Esophagus muscularis mucosa (tissue), 4 donors: ENCODE data around the gene CACNG7. TPM values are rescaled to one million over a fixed set of nuclear protein-coding genes. Genes with fewer than 3 reads are reported as not detected.

ENCODE experiments used
- DNase-seq: peaks from one replicate; pipeline ENCODE4 v3.0.0-alpha.2; 2017; ENCODE audit errors: extremely low spot score
- H3K27ac ChIP-seq, 4 donors: fragments of 200-600 bp; sonication (generic); replicated peaks in 1 of 4; 1 replicate in 3 of 4; 2 replicates in 1 of 4; pipeline ENCODE4 v1.5.1; 2016 to 2019; ENCODE audit warnings: mild to moderate bottlenecking in 1 of 4
- H3K27me3 ChIP-seq, 4 donors: fragments of 200-600 bp; sonication (generic); one replicate each; pipeline versions ENCODE4 v1.5.1 to v1.6.0; 2016 to 2019
- H3K36me3 ChIP-seq, 4 donors: fragments of 200-600 bp; sonication (generic); one replicate each; pipeline ENCODE4 v1.5.1; 2016 to 2019
- H3K4me1 ChIP-seq, 4 donors: fragments of 200-600 bp; sonication (generic); one replicate each; pipeline ENCODE4 v1.5.1; 2016 to 2019
- H3K4me3 ChIP-seq, 4 donors: fragments of 200-600 bp; sonication (generic); 1 replicate in 2 of 4; 2 replicates in 2 of 4; pipeline ENCODE4 v1.5.1; 2016 to 2019; ENCODE audit warnings: mild to moderate bottlenecking in 4 of 4, moderate library complexity in 1 of 4
- H3K9me3 ChIP-seq, 4 donors: fragments of 200-600 bp; sonication (generic); 1 replicate in 3 of 4; 2 replicates in 1 of 4; pipeline ENCODE4 v1.5.1; 2016 to 2019
- EP300 ChIP-seq: sonication (generic); formaldehyde crosslinking; IDR thresholded peaks from one replicate; pipeline ENCODE4 v1.6.1; 2017; ENCODE audit warnings: antibody characterized with exemption
- POLR2A ChIP-seq: fragments of 450-650 bp; IDR thresholded peaks from one replicate; pipeline ENCODE4 v1.6.1; 2017; ENCODE audit warnings: antibody characterized with exemption, moderate library complexity, mild to moderate bottlenecking, low read depth
- POLR2AphosphoS5 ChIP-seq, 2 donors: sonication (generic); formaldehyde crosslinking; IDR thresholded peaks; one replicate each; pipeline ENCODE4 v1.6.1; 2017; ENCODE audit warnings: antibody characterized with exemption in 2 of 2
- WGBS: methylation state at CpG from one replicate; pipeline ENCODE4 v1.1.5; 2018; 5-methylcytosine and 5-hydroxymethylcytosine counted together
- intact Hi-C: fragments of 100-400 bp; cut with DNase I; formaldehyde crosslinking; loops from one replicate; pipeline ENCODE4 v1.15.1; 2023
- total RNA-seq, 4 donors: library from RNA; depleted of rRNA; stranded (reverse); fragments of >200 nt; gene quantifications; one replicate each; pipeline versions ENCODE4 v1.1.0 to v1.2.1, GENCODE V29; 2016
- TF ChIP-seq, protein P1 (sequence below), 3 experiments: fragments of 200-600 bp in 2 of 3; fragments of 450-650 bp in 1 of 3; sonication (generic) in 2 of 3; IDR thresholded peaks; one replicate each; pipeline ENCODE4 v1.5.1; 2017 to 2019; ENCODE audit warnings: antibody characterized with exemption in 3 of 3, mild to moderate bottlenecking in 2 of 3, moderate library complexity in 1 of 3

The CACNG7 gene
- total RNA-seq, 4 donors from 2014 or later, result under 0.01 to 1.2 TPM; not detected in 2

DNA sequence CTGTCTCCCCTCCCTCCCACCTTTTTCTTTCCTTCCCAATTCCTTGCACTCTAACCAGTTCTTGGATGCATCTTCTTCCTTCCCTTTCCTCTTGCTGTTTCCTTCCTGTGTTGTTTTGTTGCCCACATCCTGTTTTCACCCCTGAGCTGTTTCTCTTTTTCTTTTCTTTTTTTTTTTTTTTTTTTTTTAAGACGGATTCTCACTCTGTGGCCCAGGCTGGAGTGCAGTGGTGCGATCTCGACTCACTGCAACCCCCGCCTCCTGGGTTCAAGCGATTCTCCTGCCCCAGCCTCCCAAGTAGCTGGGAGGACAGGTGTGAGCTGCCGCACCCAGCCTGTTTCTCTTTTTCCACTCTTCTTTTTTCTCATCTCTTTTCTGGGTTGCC is 34.5 kb upstream of the CACNG7 start:
- H3K9me3 ChIP-seq, result no peaks in the 10 kb centered on the region
- H3K4me3 ChIP-seq, result no peak overlapping the region
- TF ChIP-seq EP300 (no peak), POLR2AphosphoS5 (IDR thresholded peaks at IDR 0.05) (no peak), POLR2A (no peak)
- TF ChIP-seq, protein P1, sequence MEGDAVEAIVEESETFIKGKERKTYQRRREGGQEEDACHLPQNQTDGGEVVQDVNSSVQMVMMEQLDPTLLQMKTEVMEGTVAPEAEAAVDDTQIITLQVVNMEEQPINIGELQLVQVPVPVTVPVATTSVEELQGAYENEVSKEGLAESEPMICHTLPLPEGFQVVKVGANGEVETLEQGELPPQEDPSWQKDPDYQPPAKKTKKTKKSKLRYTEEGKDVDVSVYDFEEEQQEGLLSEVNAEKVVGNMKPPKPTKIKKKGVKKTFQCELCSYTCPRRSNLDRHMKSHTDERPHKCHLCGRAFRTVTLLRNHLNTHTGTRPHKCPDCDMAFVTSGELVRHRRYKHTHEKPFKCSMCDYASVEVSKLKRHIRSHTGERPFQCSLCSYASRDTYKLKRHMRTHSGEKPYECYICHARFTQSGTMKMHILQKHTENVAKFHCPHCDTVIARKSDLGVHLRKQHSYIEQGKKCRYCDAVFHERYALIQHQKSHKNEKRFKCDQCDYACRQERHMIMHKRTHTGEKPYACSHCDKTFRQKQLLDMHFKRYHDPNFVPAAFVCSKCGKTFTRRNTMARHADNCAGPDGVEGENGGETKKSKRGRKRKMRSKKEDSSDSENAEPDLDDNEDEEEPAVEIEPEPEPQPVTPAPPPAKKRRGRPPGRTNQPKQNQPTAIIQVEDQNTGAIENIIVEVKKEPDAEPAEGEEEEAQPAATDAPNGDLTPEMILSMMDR (IDR thresholded peaks at IDR 0.05), result no peak
- intact Hi-C loops, result loop anchor here (10.0 kb wide), 1 partner anchor 230 kb away; the partner anchor contains the start of genes NDUFA3 and OSCAR
- no peak for DNase-seq
- H3K27me3 ChIP-seq, result peaks cover 0 to 11% (median 0%) of the 10 kb centered on the region in 4 donors
- H3K27ac ChIP-seq, result peak overlapping the region in 1 of 4 donors; percentile 27
- WGBS, result 60% methylated on average over 6 of the region's 6 CpGs
- peaks cover 30 to 88% (median 75%) of the 10 kb centered on the region in 4 donors for H3K4me1 ChIP-seq
- H3K36me3 ChIP-seq, result peaks cover 17 to 64% (median 53%) of the 10 kb centered on the region in 4 donors

DNA sequence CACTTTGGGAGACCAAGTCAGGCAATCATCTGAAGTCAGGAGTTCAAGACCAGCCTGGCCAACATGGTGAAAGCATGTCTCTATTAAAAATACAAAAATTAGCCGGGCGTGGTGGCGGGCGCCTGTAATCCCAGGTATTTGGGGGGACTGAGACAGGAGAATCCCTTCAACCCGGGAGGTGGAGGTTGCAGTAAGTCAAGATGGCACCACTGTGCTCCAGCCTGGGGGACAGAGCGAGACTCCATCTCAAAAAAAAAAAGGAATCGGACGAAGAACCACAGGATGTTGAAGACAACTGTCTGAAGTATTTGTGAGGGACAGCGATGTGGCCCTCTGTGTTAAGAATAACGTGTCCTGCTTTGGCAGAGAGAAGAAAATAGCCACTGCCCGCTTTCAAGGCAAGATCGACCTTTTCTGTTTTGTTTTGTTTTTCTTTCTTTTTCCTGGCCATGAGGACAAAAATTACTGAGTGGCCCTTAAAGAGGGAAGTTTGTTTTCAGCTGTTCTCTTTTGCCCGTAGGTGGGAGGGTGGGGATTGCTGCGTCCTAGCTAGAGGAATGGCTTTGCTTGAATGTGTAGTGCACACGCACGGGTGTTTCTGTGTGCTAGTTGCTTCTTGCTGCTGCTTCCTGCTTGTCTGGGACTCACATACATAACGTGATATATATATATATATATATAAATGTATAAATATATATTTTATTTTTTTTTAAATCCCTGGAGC is 33.3 kb upstream of the CACNG7 start:
- Histone ChIP-seq H3K9me3 (no peaks in the 10 kb centered on the region), H3K4me3 (no peak overlapping the region), H3K4me1 (peaks cover 26 to 80% (median 67%) of the 10 kb centered on the region in 4 donors), H3K36me3 (peaks cover 17 to 60% (median 48%) of the 10 kb centered on the region in 4 donors), H3K27me3 (peaks cover 0 to 15% (median 1%) of the 10 kb centered on the region in 4 donors), H3K27ac (peak overlapping the region in 1 of 4 donors; percentile 30)
- 74% methylated on average over 17 of the region's 17 CpGs for WGBS
- no peak for DNase-seq
- intact Hi-C loops, result loop anchor here (10.0 kb wide), 1 partner anchor 229 kb away; the partner anchor contains the start of genes NDUFA3 and OSCAR
- TF ChIP-seq, protein P1 (IDR thresholded peaks at IDR 0.05), result no peak
- TF ChIP-seq POLR2A, result no peak
- TF ChIP-seq POLR2AphosphoS5 (IDR thresholded peaks at IDR 0.05), result no peak
- no peak for TF ChIP-seq EP300

DNA sequence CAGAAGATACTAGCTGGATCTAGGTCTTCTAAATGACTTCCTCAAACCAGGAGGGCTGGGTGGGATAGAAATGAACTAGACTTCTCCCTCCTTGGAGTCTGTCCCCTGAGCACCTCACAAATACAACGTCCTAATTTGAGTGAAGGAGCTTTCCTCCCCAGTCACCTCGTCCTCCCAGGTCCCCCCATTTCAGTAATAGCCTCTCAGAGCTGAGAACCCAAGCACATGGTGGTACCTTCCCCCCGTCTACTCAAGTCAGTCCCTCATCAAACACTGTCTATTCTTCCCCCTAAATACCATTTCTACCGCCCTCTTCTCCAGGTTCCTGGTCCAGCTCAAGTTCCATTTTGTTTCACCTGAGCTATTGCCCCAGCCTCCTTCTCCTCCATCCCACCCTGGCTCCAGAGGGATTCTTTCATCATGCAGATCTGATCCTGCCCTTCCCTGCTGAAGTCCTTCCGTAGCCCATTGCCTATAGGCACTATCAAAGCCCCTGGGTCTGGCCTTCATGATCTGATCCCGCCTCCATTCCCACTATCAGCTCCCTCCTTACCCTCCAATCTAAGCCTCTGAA is 32.3 kb upstream of the CACNG7 start:
- intact Hi-C loops, result loop anchor here (10.0 kb wide), 1 partner anchor 228 kb away; the partner anchor contains the start of genes NDUFA3 and OSCAR
- Histone ChIP-seq H3K9me3 (no peaks in the 10 kb centered on the region), H3K27me3 (peaks cover 0 to 23% (median 4%) of the 10 kb centered on the region in 4 donors), H3K27ac (no peak overlapping the region), H3K4me1 (peaks cover 26 to 78% (median 64%) of the 10 kb centered on the region in 4 donors), H3K36me3 (peaks cover 17 to 51% (median 42%) of the 10 kb centered on the region in 4 donors), H3K4me3 (no peak overlapping the region)
- DNase-seq, result no peak
- TF ChIP-seq, protein P1 (IDR thresholded peaks at IDR 0.05), result no peak
- no peak for TF ChIP-seq POLR2A
- no peak for TF ChIP-seq POLR2AphosphoS5 (IDR thresholded peaks at IDR 0.05)
- 78% methylated on average over 5 of the region's 6 CpGs for WGBS

DNA sequence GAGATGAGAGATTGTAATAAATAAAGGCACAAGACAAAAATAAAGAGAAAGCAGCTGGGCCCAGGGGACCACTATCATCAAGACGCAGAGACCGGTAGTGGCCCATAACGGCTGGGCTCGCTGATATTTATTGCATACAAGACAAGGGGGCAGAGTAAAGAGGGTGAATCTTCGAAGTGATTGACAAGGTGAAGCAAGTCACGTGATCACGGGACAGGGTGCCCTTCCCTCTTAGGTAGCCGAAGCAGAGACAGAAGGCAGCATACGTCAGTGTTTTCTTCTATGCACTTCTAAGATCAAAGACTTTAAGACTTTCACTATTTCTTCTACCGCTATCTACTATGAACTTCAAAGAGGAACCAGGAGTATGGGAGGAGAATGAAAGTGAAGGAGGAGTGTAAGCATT is 31.7 kb upstream of the CACNG7 start:
- TF ChIP-seq POLR2AphosphoS5 (IDR thresholded peaks at IDR 0.05) (peak in 1 of 2 donors; percentile 71), POLR2A (no peak), EP300 (no peak)
- TF ChIP-seq, protein P1 (IDR thresholded peaks at IDR 0.05), result no peak
- Histone ChIP-seq H3K4me1 (peaks cover 32 to 78% (median 64%) of the 10 kb centered on the region in 4 donors), H3K27me3 (peaks cover 0 to 29% (median 10%) of the 10 kb centered on the region in 4 donors), H3K27ac (no peak overlapping the region), H3K36me3 (peaks cover 17 to 45% (median 39%) of the 10 kb centered on the region in 4 donors), H3K4me3 (no peak overlapping the region), H3K9me3 (no peaks in the 10 kb centered on the region)
- intact Hi-C loops, result loop anchor here (10.0 kb wide), 1 partner anchor 227 kb away; the partner anchor contains the start of genes NDUFA3 and OSCAR
- 62% methylated on average over 10 of the region's 10 CpGs for WGBS
- no peak for DNase-seq
